ENCODE results near the gene WT1. TPM values are rescaled to one million over a fixed set of nuclear protein-coding genes. Genes with fewer than 3 reads are reported as not detected.

The WT1 gene
- polyA plus RNA-seq, 5 donors: 0.26 to 2.8 (median 1.6) TPM

Other genes with a start within 250 kb of the WT1 start
- 100 to 1,000 TPM; 364 to 452 (median 400) TPM for gene EIF3M, start 148.3 kb upstream of the WT1 start, polyA plus RNA-seq (ENCODE audit: insufficient read depth in 1 of 5, insufficient read length in 5 of 5, low replicate concordance in 1 of 5)

All from right lung (tissue), 5 donors.